ENCODE data around the gene PHETA1.

The PHETA1 gene

DNA sequence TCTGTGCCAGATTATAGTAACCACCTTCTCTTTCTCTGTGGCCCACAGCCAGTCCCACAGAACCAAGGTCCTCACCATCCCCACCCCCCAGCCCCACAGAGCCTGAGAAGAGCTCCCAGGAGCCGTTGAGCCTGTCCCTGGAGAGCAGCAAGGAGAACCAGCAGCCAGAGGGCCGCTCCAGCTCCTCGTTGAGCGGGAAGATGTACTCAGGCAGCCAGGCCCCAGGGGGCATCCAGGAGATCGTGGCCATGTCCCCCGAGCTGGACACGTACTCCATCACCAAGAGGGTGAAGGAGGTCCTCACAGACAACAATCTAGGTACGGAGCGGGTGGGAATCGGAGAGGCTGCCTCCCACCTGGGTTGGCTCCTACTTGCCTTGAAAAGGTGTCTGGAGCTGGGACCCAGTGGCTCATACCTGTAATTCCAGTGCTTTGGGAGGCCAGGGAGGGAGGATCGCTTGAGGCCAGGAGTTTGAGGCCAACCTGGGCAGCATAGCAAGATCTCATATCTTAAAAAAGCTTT lies 34.4 kb downstream of the PHETA1 start:
- H3K79me2 ChIP-seq = no peaks in the 10 kb centered on the region
- no peaks in the 10 kb centered on the region for H3K27me3 ChIP-seq (ENCODE audit: control insufficient read depth, insufficient read depth, low read length)
- no peak overlapping the region for H3K4me3 ChIP-seq (ENCODE audit: low read depth, low read length)
- no peaks in the 10 kb centered on the region for H3K4me1 ChIP-seq
- no peaks in the 10 kb centered on the region for H3K9me3 ChIP-seq (ENCODE audit: control insufficient read depth, low read length)
- no peak overlapping the region for H3K9ac ChIP-seq
- TF ChIP-seq, protein P1, sequence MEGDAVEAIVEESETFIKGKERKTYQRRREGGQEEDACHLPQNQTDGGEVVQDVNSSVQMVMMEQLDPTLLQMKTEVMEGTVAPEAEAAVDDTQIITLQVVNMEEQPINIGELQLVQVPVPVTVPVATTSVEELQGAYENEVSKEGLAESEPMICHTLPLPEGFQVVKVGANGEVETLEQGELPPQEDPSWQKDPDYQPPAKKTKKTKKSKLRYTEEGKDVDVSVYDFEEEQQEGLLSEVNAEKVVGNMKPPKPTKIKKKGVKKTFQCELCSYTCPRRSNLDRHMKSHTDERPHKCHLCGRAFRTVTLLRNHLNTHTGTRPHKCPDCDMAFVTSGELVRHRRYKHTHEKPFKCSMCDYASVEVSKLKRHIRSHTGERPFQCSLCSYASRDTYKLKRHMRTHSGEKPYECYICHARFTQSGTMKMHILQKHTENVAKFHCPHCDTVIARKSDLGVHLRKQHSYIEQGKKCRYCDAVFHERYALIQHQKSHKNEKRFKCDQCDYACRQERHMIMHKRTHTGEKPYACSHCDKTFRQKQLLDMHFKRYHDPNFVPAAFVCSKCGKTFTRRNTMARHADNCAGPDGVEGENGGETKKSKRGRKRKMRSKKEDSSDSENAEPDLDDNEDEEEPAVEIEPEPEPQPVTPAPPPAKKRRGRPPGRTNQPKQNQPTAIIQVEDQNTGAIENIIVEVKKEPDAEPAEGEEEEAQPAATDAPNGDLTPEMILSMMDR (IDR thresholded peaks at IDR 0.05) = no peak
- no peaks in the 10 kb centered on the region for H3K36me3 ChIP-seq (ENCODE audit: control insufficient read depth, insufficient read depth, low read length)
- H3K4me2 ChIP-seq (ENCODE audit: low read length) = no peak overlapping the region
- no peak overlapping the region for H3K27ac ChIP-seq
- H2AFZ ChIP-seq = no peak overlapping the region

DNA sequence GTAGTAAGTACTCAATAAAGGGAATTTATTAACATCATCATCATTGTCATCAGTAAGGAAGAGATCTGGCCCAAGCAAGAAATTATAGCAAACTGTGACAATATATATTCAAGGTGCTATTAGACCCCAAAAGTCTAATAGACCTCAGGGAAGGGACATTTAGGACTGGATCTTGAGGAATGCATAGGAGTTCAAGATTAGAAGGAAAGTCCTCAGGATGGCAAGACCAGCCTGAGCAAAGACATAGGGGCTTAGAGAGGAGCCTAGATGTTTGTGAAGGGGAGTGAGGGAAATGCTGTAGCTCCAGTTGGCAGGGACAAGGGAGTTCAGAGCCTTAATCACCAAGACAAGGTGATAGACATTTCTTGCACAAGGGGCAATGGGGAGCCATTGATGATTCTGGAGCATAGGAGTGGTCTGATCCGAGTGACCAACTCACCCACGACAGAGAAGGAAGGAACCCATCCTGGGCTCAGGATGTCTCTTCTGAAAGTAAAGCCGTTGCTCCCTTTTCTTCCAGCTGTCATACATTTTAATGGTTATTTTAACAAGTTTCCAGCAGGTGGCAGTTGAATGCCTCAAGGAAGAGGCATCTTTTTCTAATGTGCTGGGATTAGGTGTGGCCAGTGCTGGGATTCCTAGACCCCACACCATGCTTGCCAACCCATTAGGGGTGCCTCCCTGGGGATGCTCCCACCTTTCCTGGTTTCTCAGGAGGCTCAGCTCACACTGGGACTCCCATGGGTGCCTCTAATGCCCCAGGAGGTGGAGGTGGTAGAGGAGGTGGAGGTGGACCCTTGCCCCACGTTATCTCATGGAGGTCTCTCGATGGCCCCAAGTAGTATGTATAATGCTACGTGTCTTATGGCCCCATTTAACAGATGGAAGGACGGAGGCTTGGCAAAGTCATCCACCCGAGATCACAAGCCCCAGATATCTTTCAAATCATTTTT lies 37.8 kb downstream of the PHETA1 start:
- Histone ChIP-seq H3K27ac (no peak overlapping the region), H3K27me3 (ENCODE audit: control insufficient read depth, insufficient read depth, low read length) (no peaks in the 10 kb centered on the region), H3K4me3 (ENCODE audit: low read depth, low read length) (no peak overlapping the region), H3K79me2 (no peaks in the 10 kb centered on the region), H3K9ac (no peak overlapping the region), H2AFZ (no peak overlapping the region), H3K36me3 (ENCODE audit: control insufficient read depth, insufficient read depth, low read length) (no peaks in the 10 kb centered on the region), H3K4me2 (ENCODE audit: low read length) (no peak overlapping the region), H3K9me3 (ENCODE audit: control insufficient read depth, low read length) (no peaks in the 10 kb centered on the region), H3K4me1 (no peaks in the 10 kb centered on the region)
- TF ChIP-seq, protein P1 (IDR thresholded peaks at IDR 0.05) = peak; percentile 37

DNA sequence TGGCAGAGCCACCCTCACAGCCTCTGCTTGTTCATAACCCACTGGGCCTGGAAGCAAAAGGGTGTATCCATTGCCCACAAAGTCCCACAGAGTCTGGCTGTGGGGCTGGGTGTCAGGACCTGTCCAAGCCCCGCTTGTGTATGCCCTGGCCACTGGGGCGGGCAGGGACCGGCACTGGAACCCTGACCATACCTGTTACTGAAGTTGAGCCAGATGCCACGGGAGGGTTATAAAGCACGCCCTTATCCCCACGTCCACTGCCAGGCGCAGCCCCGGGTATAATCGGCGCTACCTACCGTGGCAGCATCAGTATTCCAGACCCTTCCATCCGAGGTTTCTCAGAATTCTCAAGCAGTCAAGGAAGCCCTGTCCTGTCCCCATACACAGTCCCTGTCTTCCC lies 40.8 kb downstream of the PHETA1 start:
- TF ChIP-seq, protein P1 (IDR thresholded peaks at IDR 0.05) = no peak
- Histone ChIP-seq H3K27me3 (ENCODE audit: control insufficient read depth, insufficient read depth, low read length) (no peaks in the 10 kb centered on the region), H3K27ac (no peak overlapping the region), H3K36me3 (ENCODE audit: control insufficient read depth, insufficient read depth, low read length) (no peaks in the 10 kb centered on the region), H3K9ac (no peak overlapping the region), H3K4me1 (no peaks in the 10 kb centered on the region), H3K4me3 (ENCODE audit: low read depth, low read length) (no peak overlapping the region), H3K79me2 (no peaks in the 10 kb centered on the region), H3K4me2 (ENCODE audit: low read length) (no peak overlapping the region), H2AFZ (no peak overlapping the region), H3K9me3 (ENCODE audit: control insufficient read depth, low read length) (no peaks in the 10 kb centered on the region)

DNA sequence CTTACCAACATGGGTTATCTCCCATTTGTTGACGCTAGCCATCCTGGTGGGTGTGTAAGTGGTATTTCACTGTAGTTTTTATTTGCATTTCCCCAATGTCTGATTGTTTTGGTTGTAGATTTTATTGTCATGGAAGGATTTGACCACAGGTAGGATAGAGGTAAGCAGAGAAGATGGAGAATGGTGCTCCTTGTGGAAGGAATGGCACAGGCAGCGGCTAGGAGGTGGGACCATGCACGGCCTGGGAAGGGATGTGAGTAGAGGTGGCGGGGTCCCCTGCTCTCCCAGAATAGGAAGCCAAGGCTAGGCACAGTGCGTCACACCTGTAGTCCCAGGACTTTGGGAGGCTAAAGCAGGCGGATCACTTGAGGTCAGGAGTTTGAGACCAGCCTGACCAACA lies 41.4 kb downstream of the PHETA1 start:
- H3K36me3 ChIP-seq (ENCODE audit: control insufficient read depth, insufficient read depth, low read length) = no peaks in the 10 kb centered on the region
- H3K27me3 ChIP-seq (ENCODE audit: control insufficient read depth, insufficient read depth, low read length) = no peaks in the 10 kb centered on the region
- no peak overlapping the region for H3K9ac ChIP-seq
- no peak overlapping the region for H3K27ac ChIP-seq
- no peak overlapping the region for H3K4me2 ChIP-seq (ENCODE audit: low read length)
- no peaks in the 10 kb centered on the region for H3K79me2 ChIP-seq
- TF ChIP-seq, protein P1 (IDR thresholded peaks at IDR 0.05) = no peak
- no peak overlapping the region for H3K4me3 ChIP-seq (ENCODE audit: low read depth, low read length)
- H3K4me1 ChIP-seq = no peaks in the 10 kb centered on the region
- H2AFZ ChIP-seq = no peak overlapping the region
- no peaks in the 10 kb centered on the region for H3K9me3 ChIP-seq (ENCODE audit: control insufficient read depth, low read length)

All from parathyroid adenoma (tissue), 2 donors.